NB4 (cell line): ENCODE measurements around the gene EFL1.

Experiments used
- DNase-seq: peaks from one replicate; pipeline ENCODE4 v3.0.0; 2010; ENCODE audit warnings: low read depth
- H3K4me3 ChIP-seq: one replicate; pipeline ENCODE4 v1.5.1; 2011; ENCODE audit warnings: mild to moderate bottlenecking, low read depth, low read length, moderate library complexity
- CTCF ChIP-seq: IDR thresholded peaks from one replicate; pipeline ENCODE4 v1.5.1; 2012; ENCODE audit warnings: low read depth, low read length
- MAX ChIP-seq: IDR thresholded peaks from 2 replicates; pipeline ENCODE4 v1.6.1; 2011; ENCODE audit warnings: low read depth, low read length
- MYC ChIP-seq: IDR thresholded peaks from 2 replicates; pipeline ENCODE4 v1.6.1; 2011; ENCODE audit warnings: low read depth, low read length
- POLR2A ChIP-seq: IDR thresholded peaks from 2 replicates; pipeline ENCODE4 v1.6.1; 2011; ENCODE audit warnings: mild to moderate bottlenecking; ENCODE audit not compliant: insufficient read length; ENCODE audit errors: extremely low read depth

Gene EFL1

DNA sequence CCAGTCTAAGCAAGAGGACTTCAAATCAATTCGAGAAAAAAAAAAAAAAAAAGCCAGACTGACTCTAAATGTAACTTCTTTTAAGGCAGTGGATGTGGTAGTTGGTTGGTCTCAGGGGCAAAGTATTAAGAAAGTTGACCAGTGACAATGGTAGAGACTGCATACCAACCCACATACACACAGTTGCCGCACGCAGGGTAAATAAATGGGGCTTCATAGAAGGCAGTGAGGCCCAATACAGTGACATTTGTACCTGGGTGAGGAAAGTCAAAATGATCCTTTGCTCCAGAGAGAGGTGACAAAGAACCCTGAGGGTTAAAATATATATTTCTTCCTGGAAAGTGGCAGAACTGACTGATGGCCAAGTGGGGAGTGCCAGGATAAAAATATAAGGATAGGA lies 116.0 kb downstream of the EFL1 start:
- no peak overlapping the region for H3K4me3 ChIP-seq
- DNase-seq: no peak
- no peak for TF ChIP-seq MAX
- no peak for TF ChIP-seq CTCF
- no peak for TF ChIP-seq MYC
- no peak for TF ChIP-seq POLR2A

DNA sequence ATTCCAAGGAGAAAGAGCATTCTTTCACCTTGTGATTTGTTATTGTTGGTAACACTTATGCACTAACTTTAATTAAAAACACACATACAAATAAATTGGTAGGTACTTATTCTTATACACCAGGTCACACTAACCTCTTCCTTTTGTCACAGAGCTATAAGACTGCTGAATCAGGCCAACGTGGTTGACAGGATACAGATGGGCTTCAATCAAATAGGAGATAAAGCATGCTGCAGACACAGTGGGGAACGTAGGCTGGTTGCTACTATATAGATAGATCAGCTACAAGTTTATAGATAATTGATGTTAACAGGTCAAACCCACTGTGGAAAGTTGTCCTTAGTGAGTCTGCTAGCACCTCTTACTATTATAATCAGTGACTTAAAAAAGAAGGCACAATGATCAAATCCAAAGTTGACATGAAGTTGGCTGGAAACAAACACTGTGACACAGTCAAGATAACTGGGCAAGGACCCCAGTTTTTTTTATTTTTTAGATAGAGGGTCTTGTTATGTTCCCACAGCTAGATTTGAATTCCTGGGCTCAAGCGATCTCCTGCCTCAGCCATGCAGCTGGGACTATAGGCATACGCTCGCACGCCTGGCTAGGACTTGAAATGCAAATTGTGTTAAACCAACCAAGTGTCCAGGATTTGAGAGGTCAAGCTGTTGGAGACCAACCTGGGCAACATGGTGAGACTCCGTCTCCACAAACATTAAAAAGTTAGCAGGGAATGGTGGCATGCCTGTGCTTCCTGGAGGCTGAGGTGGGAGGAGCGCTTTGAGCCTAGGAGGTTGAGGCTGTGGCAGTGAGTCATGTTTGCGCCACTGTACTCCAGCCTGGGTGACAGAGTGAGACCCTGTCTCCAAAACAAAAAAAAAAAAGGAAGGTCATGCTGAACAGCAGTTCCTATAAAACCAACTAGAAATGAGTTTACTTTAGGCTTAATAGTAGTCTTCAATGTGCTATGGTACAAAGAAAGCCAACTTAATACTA lies 118.8 kb downstream of the EFL1 start:
- no peak overlapping the region for H3K4me3 ChIP-seq
- TF ChIP-seq MYC: no peak
- no peak for TF ChIP-seq POLR2A
- no peak for TF ChIP-seq MAX
- TF ChIP-seq CTCF: no peak
- DNase-seq: peak; percentile 26

GRCh38 chr15:82140886-82141285 lies 121.6 kb downstream of the EFL1 start:
- no peak for DNase-seq
- H3K4me3 ChIP-seq: no peak overlapping the region
- no peak for TF ChIP-seq MYC
- no peak for TF ChIP-seq POLR2A
- TF ChIP-seq CTCF: no peak

- H3K4me3 ChIP-seq: no peak overlapping the region
- DNase-seq: peak; percentile 38
- no peak for TF ChIP-seq MAX
- no peak for TF ChIP-seq POLR2A
- TF ChIP-seq CTCF: peak; percentile 71
- no peak for TF ChIP-seq MYC
These were observed 122.7 kb downstream of the EFL1 start for GRCh38 chr15:82139823-82140268.

DNA sequence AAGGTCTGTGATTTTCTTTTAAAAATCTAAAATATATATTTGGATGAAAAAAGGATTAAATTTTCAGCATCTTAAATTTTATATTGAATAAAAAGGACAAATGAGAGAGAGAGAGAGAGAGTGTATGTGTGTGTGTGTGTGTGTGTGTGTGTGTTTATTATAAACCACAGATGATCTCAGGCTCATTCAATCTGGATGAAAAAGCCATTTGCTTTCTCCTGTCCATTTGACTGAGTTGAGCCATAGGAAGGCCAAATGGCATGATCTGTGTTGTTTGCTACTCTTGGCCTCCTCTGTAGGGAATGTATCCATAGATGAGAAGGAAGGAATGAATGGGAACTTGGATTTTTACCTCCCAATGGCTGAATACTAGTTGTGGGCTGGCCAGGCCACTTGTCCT lies 124.2 kb downstream of the EFL1 start:
- no peak overlapping the region for H3K4me3 ChIP-seq
- TF ChIP-seq POLR2A (no peak), CTCF (no peak), MAX (no peak), MYC (no peak)
- DNase-seq: no peak
